Stimulated activated CD4-positive, alpha-beta T cell treated with anti-CD3 and anti-CD28 coated beads, Interleukin-15, amount 100 ng/mL, for 48 hours (primary cell): ENCODE results near the gene SRC.

Source experiments
- DNase-seq, 2 donors: peaks; one replicate each; pipeline ENCODE4 v3.0.0-alpha.2; 2020; ENCODE audit warnings: low read depth in 2 of 2

SRC gene

GRCh38 chr20:37345339-37346235, at the start of gene SRC:
Gene SRC (plus strand): TSS chr20:37346140. CDS start chr20:37384154, 38,014 bp downstream.
- peak; percentile 8 to 37 for DNase-seq

- no peak for DNase-seq
These were observed 49.6 kb upstream of the SRC start for GRCh38 chr20:37296371-37296770.

GRCh38 chr20:37297066-37297736, 48.7 kb upstream of the SRC start:
- no peak for DNase-seq

- no peak for DNase-seq
These were observed 47.6 kb upstream of the SRC start for GRCh38 chr20:37298190-37298939.

- DNase-seq: no peak
These were observed 46.0 kb upstream of the SRC start for GRCh38 chr20:37299718-37300528.

GRCh38 chr20:37301120-37301519, 44.8 kb upstream of the SRC start:
- no peak for DNase-seq

- no peak for DNase-seq
These were observed 44.4 kb upstream of the SRC start for GRCh38 chr20:37301558-37301957.

GRCh38 chr20:37302981-37303380, 43.0 kb upstream of the SRC start:
- no peak for DNase-seq

GRCh38 chr20:37303637-37304036, 42.3 kb upstream of the SRC start:
- no peak for DNase-seq

GRCh38 chr20:37305079-37305478, 40.9 kb upstream of the SRC start:
- DNase-seq: no peak

GRCh38 chr20:37305839-37306238, 40.1 kb upstream of the SRC start:
- DNase-seq: no peak

GRCh38 chr20:37308086-37309050, 37.6 kb upstream of the SRC start:
- no peak for DNase-seq

GRCh38 chr20:37309290-37309689, 36.6 kb upstream of the SRC start:
- DNase-seq: no peak

- DNase-seq: no peak
These were observed 35.9 kb upstream of the SRC start for GRCh38 chr20:37309936-37310590.

GRCh38 chr20:37310951-37311350, 35.0 kb upstream of the SRC start:
- DNase-seq: no peak

GRCh38 chr20:37311710-37312355, 34.1 kb upstream of the SRC start:
- no peak for DNase-seq

- no peak for DNase-seq
These were observed 32.3 kb upstream of the SRC start for GRCh38 chr20:37313546-37314091.

GRCh38 chr20:37314099-37314498, 31.8 kb upstream of the SRC start:
- DNase-seq: no peak

- DNase-seq: no peak
These were observed 31.3 kb upstream of the SRC start for GRCh38 chr20:37314617-37315016.
